HG02885 (cell line): Measurements from ENCODE around the gene SERPINH1.

Experiments used
- ATAC-seq: cut with Tn5 transposase; IDR thresholded peaks from one replicate; pipeline ENCODE4 v1.9.1; 2021; ENCODE audit warnings: mild to moderate bottlenecking; ENCODE audit not compliant: unreplicated experiment, poor library complexity

Gene SERPINH1

DNA sequence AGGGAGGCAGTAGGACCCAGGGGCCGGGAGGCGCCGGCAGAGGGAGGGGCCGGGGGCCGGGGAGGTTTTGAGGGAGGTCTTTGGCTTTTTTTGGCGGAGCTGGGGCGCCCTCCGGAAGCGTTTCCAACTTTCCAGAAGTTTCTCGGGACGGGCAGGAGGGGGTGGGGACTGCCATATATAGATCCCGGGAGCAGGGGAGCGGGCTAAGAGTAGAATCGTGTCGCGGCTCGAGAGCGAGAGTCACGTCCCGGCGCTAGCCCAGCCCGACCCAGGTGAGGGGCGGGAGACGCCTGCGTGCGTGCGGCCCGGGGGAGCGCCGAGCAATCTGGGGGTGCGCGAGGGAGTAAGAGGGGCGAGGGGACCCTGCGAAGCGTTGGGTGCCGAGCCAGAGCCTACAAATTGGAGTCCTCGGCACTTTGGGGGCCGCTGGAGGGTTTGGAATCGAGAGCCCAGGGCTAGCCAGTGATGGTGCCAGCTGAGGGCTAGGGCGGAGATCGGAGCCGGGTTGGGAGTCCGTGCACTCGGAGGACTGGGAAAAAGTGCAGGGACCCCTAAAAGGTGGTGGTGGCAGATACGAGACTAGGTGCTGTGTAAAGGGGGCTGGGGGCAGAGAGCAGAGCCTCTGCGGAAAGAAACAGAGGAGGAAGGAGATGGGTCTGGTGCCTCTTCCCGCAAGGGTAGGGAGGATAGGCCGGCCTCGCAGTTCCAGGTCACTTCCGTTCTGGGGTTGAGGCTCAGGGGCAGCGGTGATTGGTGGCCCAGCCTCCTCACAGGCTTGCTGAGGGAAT lies at the start of gene SERPINH1:
TSS of gene SERPINH1 (plus strand) at position 206 of the 788 bp plus-strand sequence. CDS start 4,097 bp downstream, outside the sequence.
- ATAC-seq, result peak; percentile 88

DNA sequence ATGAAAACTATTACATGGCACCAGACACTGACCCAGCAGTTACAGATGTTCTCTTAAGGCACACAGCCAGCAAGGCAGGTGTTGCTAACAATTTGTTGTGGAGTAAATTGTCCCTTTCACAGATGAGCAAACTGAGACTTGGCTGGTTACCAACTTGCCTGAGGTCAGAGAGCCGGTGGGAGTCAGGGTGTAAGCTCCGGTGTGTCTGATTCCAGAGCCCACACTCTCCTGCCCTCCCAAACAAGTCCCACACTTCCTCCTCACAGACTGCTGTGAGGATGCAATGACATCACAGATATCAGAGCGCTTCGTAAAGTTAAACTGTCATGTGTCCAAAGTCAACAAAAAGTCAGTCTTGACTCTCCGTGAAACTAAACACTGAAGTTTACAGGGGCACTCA lies 48.8 kb upstream of the SERPINH1 start:
- ATAC-seq, result no peak

DNA sequence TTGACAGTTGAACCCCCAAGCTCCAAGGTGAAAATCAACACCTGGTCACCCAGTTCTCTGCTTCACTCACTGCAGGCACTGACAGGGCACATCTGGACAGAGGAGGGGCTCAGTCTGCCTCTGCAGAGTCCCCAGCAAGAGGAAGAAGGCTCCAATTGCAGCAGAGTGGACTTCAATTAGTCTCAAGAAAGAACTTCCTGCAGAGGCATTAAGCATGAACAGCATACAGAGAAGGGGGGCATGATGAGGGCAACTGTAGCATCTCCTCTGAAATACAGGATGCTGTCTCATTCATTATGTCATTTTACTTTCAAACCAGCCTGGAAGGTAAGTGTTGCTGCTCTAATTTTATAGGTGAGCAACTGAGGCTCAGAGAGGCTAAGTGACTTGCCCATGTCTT lies 47.5 kb upstream of the SERPINH1 start:
- ATAC-seq, result no peak

DNA sequence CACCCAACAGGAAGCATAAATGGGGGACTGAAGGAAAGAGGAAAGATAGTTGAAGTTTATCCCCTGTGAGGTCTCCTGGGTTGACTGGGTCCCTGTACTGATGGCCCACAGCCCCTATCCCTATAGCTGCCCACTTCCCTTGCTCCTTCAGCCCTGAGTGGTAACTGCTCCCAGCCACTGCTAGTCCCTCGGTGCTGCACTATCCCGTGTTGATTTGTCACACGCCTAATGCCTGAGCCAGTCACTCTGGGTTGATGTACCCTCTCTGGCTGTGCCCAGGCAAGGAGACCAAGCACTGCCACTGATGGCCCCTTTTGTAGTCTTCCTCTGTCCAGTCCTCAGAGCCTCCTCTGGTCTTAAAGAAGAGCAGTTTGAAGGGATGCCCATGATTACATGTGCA lies 45.9 kb upstream of the SERPINH1 start:
- no peak for ATAC-seq

DNA sequence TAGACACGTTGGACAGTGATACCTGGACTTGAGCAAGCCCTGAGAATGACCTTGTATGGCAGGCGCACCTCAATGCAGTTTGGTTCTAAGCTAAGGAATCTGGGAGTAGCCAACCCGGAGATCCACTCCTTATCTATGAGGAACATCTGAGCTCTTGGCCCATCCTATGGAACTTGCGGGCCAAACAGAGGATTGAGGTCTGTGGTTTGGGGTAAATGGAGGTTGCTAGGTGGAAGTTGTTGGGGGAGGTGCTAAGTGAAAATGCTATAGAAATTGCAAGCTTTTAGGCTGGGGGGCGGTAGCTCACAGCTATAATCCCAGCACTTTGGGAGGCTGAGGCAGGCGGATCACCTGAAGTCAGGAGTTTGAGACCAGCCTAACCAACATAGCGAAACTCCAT lies 45.2 kb upstream of the SERPINH1 start:
- no peak for ATAC-seq

DNA sequence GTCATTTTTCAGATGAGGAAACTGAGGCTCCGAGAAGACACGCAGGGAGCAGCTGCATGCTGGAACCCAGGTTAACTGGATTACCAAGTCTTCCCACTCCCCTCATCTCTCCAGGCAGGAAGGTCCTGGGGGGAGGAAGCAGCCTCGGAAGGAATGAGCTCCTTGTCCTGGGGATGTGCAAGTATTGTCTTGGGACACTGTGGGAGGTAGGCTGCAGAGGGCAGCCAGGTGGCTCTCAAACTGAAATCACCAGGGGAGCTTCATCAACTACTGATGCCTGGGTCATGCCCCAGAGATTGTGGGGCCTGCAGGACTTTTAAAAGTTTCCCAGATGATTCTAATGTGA lies 43.9 kb upstream of the SERPINH1 start:
- no peak for ATAC-seq

DNA sequence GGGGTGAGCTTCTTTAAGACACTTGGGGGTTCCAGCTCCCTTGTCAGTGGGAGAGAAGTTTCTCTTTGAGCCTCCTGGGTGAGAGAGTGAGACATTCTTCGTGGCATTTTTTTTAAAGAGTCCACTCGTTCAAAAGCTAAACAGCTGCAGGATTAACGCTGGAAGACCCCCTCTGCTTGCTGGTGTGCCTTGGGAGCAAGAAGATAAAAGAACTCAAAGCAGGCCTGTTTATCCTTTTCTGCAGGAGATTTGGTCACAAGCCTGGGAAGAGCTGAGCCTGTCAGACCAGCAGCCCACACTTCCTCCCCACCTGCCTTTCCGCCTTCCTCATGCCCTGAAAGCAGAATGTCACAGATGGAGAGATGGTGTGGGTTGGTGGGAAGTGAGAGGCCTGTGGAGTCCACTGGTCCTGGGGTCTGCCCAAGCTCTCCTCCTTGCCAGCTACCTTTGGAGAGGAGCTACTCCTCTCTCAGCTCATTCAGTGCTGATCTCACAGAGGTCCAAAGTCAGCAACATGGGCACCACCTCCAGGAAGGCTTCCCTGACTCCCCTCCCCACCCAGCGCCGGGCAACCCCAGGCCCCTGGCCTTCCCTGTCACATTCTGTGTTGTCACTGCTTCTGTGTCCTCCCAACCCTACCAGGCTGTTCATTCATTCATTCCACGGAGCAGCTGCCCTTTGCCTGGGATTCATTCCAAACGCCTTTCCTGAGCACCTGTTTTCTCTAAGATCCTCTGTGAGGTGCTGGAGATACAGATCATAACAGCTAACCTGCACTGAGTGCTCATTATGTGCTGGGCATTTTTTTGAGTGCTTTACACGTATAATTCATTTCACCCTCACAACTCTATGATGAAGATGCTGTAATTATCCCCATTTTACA lies 43.0 kb upstream of the SERPINH1 start:
- ATAC-seq, result no peak

DNA sequence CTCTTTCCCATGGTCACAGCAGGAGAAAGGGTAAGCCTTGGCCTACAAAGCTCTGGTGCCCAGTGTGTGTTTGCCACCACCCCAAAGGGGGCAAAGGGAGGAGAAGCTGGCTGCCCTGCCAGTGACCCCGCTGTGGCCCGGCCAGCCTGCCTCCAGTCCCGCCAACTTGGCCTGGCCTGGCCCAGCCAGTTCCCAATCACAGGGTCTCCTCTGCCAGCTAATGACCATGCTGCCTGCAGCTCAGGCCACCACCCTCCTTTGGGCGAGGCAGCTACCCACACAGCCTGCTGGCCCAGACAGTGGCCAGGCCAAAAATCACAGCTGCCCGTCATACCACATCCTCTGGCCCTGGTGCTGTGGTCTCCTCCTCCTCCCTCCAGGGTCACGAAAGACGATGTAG lies 41.4 kb upstream of the SERPINH1 start:
- ATAC-seq, result no peak

DNA sequence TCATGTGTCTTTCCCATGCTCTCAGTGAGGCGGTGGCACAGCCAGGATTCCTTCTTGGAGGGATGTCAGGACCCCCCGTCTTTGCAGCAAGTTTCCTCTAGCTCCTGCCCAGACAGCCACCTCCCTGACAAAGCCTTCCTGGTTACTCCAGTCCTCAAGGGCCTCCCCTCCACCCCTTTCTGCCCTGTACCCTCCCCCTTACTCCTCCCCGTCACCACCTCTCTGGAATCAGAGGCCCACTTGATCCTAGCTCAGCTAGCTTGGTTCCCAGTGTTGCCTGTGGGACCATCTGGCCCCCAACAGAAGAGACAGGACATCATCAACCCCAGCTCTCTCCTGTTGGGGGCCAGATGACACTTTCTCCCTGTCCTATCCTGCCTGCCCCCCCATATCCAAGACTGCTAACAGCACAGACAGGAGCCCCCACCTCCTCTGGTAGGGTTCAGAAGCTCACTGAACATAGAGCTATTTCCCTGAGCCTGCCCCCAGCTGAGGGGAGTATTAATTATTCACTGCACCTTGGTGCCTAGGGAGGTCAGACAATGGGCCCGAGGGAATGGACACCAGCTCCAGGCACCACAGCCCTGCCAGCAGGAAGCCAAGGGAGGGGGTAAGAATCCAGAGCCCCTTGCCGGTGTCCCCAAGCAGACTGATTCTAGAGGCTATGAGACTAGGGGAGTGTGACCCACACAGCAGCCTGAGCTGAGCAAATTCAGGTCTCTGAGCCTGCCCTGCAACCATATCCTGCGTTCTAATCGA lies 39.6 kb upstream of the SERPINH1 start:
- no peak for ATAC-seq

DNA sequence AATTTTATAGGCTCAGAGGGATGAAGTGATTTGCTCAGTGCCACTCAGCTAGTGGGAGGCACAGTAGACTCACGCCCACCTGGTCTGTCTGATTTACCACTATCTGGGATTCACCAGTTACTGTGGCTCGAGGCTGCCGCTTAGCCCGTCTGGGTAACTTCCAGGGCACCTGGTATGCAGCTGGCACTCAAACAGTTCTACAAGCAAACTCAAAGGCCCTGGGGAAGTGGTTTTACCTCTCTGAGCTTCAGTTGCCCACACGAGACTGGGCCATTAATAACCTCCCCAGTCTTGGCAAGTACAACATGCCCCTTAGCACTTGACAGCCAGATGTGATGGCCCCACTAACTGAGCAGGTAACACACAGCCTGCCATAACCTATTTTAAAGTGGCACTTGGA lies 38.9 kb upstream of the SERPINH1 start:
- ATAC-seq, result no peak

DNA sequence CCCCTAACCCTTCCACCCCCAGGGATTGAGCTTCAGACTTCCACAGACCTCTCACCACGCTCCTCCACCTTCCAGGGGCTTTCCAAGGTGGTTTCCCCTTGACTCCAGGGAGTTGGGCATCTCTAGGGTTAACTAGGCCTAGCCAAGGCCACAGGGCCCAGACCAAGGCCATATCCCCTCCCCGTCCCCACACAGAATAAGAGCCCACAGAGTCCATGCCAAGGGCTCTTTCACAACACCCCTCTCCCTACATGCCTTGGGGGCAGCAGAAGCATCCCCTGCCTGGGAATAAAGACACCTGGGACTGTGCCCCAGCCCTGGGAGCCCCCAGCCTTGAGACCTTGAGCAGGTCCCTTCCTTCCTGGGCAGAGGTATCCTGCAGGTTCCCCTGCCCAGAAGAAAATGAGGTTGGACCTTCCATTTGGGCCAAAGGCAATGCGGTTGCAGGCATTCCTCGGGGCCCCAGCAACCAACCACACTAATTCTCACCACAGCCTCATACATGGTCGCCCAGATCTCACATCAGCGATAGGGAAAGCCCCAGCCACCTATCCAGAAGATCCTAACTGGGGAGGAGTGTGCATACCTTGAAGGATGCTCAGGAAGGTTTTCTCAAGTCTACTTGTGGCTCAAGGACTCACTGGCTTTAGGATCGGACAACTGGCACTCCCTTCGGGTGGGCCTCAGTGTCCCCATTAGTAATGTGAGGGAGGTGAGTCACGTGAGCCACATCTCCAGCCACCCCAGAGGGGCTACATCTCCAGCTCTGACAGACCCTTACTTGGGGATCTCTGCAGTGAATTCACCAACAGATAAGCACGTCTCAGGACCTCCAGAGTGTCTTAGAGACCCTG lies 38.0 kb upstream of the SERPINH1 start:
- ATAC-seq, result no peak

DNA sequence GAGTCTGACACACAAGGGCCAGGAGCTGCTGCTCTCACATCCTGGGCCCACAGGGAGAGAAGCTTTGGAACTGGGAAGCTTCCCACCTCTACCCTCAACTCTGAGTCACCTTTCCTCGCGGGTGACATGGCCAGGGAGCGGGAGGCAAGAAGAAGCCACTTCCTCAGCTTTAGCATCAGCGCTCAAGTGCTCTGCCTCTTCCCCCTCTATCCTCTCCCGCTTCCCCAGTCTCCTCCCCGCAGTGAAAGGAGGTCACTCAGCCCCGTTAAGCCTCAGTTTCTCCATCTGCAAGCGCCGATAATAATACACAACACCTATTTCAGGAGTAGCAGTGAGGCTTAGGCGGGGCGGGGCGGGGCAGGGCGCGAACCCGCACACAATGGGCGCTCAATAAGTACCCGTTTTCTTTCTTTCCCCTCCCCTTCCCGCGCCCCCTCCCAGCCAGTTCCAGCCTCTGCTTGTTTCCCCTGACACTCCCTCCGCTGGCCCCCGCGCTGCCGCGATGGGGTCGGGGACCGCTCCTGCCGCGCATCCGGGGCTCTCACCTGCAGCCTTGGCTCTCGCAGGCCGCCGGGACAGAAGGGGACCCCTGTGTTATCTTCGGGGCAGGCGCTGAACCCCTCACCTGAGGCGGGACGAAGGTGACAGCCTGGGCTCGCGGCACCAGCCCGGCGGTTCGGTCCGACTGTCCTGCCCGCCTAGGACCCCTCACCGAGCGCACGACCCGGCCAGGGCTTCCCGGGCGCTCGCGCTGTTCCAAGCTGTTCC lies 37.2 kb upstream of the SERPINH1 start:
- ATAC-seq, result peak; percentile 13

DNA sequence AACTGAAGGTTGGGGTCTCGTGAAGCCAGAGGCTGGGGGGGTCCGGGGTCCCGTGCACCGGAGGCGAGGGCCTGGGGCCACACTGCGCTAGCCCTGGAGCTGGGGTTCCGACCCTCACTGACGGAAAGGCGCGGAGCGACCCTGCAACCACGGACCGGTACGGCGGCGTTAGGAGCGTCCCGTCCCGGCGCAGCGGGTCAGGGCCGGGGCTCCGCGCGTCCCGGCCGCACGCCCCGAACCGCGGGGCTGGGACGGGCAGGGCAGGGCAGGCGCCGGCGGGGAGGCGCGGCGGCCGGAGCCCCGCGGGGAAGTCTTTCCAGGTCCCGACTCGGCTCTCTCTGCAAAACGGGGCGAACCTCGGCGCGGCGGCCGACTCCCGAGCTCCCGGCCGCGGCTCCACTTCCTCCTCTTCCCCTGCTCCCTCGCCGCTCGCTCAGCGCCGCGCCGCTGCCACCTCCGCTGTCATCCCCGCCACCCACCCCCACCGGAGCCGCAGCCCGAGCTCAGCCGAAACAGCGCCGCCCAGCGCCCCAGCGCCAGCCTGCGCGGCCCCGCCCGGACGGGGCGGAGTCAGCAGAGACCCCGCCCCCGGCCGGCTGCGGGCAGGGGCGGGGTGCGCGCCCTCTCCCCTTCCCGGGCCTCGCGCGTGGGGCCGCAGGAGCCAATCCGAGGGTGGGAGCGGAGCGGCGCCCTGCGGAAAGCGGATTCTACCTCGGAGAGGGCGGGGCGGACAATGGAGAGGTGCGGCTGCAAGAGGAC lies 36.4 kb upstream of the SERPINH1 start, which contains the start of gene GDPD5:
TSS of gene GDPD5 (minus strand) at position 509 of the 759 bp plus-strand sequence. CDS start 48,206 bp downstream, outside the sequence.
- peak; percentile 83 for ATAC-seq

DNA sequence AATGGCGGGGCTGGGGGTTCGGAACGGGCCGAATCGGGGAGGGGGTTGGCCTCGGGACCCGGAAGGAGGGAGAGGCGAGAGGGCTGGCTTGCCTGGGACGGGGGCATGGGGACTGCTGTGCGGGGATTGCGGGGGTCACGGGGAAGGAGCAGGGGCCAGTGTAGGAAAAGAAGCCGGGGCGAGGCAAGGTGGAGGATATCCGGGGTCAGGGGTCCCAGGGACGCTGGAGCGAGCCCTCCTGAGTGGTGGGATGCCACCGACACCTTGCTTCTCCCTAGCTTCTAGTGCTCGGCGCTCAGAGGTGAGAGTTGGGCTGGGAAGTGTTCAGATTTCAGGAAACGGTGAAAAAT lies 35.9 kb upstream of the SERPINH1 start:
- no peak for ATAC-seq

DNA sequence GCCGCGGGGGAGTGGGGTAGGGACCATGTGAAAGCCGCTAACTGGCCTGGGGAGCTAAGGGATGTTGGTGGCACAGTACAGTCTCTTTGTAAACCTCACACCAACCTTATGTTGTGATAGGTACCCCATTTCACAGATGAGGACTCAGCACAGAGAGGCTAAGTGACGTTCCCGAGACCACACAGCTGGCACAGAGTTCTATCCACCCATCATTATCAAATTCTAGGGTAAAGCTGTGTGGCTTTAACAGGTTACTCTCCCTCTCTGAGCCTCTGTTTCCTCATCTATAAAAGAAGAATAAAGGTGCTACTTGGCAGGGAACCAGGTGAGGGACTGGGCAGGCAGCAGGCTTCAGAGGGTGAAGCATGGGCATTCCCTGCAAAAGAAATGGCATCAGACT lies 34.9 kb upstream of the SERPINH1 start:
- ATAC-seq, result no peak

DNA sequence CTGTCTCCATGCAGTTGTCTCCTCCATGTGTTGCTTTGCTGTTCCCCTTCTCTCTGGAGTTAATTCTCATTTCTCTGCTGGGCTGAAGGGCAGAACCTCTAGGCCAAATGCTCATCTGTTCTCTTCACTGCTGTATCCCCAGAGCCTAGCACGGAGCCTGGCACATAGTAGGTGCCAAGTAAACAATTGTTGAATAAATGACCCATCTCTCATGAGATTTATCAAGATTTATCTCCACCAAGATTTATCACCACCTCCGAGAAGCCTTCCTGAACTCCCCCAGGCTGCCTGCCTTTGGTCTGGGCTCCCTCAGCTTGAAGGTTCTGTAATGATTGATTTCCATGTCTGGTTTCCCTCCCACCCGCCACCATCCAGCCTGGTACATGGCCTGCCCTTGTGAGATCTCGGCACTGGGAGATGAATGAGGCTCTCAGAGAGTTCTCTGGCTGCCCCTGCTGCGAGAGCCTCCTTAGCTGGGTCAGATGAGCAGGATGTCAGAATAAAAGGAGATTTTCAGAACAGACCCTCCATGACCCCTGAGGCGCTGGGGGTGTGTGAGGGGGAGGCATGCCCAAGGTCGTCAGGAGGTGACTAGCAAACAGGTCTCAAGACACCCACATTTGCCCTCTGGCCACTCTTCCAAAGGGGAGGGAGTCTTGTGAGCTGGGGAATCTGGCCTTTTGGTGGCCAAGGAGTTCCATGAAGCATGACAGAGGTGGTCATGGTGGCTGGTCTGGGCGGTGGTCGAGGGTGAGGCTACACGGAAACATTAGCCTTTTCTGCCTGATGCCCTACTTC lies 33.9 kb upstream of the SERPINH1 start:
- no peak for ATAC-seq

DNA sequence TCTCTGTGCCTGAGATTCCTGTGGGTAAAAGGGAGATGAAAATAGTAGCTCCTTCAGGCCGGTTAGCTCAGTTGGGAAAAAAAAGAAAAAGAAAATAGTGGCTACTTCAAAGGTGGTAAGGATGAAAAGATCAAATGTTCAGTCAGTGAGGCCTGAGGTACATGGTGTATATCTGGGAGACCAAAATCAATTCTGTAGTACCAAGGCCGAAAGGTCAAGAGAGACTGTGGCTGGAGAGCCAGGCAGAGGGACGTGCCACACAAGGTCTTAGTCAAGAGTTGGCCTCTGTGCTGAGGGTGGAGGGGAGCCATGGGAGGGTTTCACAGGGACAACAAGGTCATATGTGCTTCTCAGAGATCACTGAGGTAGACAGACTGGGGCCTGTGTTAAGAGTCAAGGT lies 31.5 kb upstream of the SERPINH1 start:
- no peak for ATAC-seq

DNA sequence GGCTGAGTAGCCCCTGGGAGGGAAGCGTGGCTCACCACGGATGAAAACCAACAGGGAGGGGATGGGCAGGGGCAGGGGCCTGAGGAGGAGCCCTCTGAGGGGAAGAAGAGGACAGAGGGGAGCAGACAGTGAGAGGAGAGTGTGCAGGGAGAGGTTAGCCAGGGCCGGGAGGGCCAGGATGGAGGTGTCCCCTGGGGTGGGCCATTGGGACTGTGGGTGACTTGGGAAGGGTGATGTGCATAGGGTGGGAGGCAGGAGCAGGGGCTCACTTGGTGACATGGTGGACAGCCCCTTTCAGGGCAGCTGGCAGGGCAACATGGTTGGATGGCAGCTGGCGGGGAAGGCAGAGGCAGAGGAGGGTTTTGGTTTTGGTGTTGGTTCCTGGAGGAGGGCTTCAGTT lies 30.7 kb upstream of the SERPINH1 start:
- no peak for ATAC-seq
